Upper lobe of right lung (tissue), 1 donor: ENCODE data around the gene TMED1. TPM values are rescaled to one million over a fixed set of nuclear protein-coding genes. Genes with fewer than 3 reads are reported as not detected.
A peak's percentile ranks its signal among the peaks of the same experiment; 100 is the strongest.
"Not testable (repeated sequence)": the region's sequence is repeated elsewhere in the genome, so short reads cannot be mapped to it uniquely, and the experiment has no call there.

ENCODE experiments used
- ATAC-seq: fragments of 200-7000 bp; cut with Tn5 transposase; one replicate; pipeline ENCODE4 v1.9.1; 2020; ENCODE audit warnings: mild to moderate bottlenecking, moderate library complexity
- DNase-seq: peaks from one replicate; pipeline ENCODE4 v3.0.0-alpha.2; 2020
- H3K27ac ChIP-seq: fragments of 200-600 bp; one replicate; pipeline ENCODE4 v1.8.0; 2022
- H3K27me3 ChIP-seq: fragments of 200-600 bp; one replicate; pipeline ENCODE4 v1.8.0; 2022; ENCODE audit warnings: mild to moderate bottlenecking
- H3K36me3 ChIP-seq: fragments of 200-600 bp; one replicate; pipeline ENCODE4 v1.8.0; 2022
- H3K4me1 ChIP-seq: fragments of 200-600 bp; one replicate; pipeline ENCODE4 v1.8.0; 2022
- H3K4me3 ChIP-seq: fragments of 200-600 bp; one replicate; pipeline ENCODE4 v1.8.0; 2022; ENCODE audit warnings: mild to moderate bottlenecking
- H3K9me3 ChIP-seq: fragments of 200-600 bp; one replicate; pipeline ENCODE4 v1.8.0; 2022
- CTCF ChIP-seq: fragments of 200-600 bp; IDR thresholded peaks from one replicate; pipeline ENCODE4 v1.8.0; 2022; ENCODE audit warnings: antibody characterized with exemption
- intact Hi-C: fragments of 100-400 bp; cut with DNase I; formaldehyde crosslinking; loops from one replicate; pipeline ENCODE4 v1.11.0; 2022
- total RNA-seq: library from RNA; stranded (reverse); fragmentation: NEBNext Ultra II Directional; extraction: Animal tissue kit (Norgen Biotek cat#: 25700); gene quantifications from one replicate; pipeline ENCODE4 v1.2.1, GENCODE V29; 2021
- donor health status: DM: no; HTN: yes; CAD: no; lungs with severe emphysema.

Gene TMED1
- total RNA-seq, 1 donor from 2014 or later, result 25.3 TPM

GRCh38 chr19:10878253-10878652 is 42.2 kb upstream of the TMED1 start:
- peaks cover 19% of the 10 kb centered on the region for H3K4me1 ChIP-seq
- no peak for TF ChIP-seq CTCF

GRCh38 chr19:10877608-10878007 is 41.6 kb upstream of the TMED1 start:
- Histone ChIP-seq H3K27ac (peak overlapping the region; percentile 7), H3K4me1 (peaks cover 24% of the 10 kb centered on the region)
- intact Hi-C loops, ATAC-seq, H3K4me3 ChIP-seq, H3K36me3 ChIP-seq, H3K27me3 ChIP-seq, DNase-seq, H3K9me3 ChIP-seq: not testable (repeated sequence)

More at GRCh38 chr19:10878253-10878652, 42.2 kb upstream of the TMED1 start:
- Histone ChIP-seq H3K36me3 (no peaks in the 10 kb centered on the region), H3K27ac (no peak overlapping the region), H3K9me3 (no peaks in the 10 kb centered on the region), H3K4me3 (no peak overlapping the region), H3K27me3 (no peaks in the 10 kb centered on the region)
- DNase-seq (no peak), ATAC-seq (no peak)
- intact Hi-C loops, result no loop called here

DNA sequence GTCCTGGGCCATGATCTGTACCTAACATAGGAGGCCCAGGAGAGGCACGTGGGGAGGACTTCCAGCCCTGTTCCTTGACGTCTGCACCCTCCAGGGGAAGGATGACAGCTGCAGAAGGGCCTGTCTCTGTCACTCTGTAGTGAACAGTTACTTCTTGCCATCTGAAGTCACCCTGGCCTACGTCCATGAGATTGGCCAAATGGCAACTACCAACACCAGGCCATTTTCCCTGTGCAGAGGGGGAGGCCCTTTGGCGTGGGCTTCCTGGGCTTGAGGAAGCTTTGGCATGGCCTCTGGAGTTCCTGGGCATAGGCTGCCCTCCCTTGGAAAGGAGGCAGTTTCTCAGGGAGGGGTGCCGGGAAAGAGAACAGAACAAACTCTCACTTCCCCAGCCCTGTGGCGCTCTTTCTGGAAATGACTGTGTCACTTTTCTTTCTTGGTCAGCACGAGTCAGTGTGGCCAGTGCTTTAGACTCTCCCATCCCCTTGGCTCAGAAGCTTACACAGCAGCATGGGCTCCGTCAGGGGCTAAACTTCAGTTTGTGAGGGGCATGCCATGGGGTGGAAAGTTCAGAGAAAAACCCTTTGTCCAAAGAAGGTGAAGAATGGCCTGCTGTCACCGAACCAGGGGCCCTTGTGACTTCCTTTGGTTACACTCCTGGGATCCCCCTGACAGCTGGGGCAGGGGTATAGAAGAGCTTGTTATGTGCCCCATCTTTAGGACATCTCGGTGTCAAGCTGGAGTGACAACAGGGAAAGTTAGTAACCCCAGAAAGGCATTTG is 40.6 kb upstream of the TMED1 start:
- no peak overlapping the region for H3K4me3 ChIP-seq
- no peaks in the 10 kb centered on the region for H3K36me3 ChIP-seq
- H3K4me1 ChIP-seq, result peaks cover 27% of the 10 kb centered on the region
- no peak for TF ChIP-seq CTCF
- H3K27ac ChIP-seq, result peak overlapping the region; percentile 7
- H3K9me3 ChIP-seq, result no peaks in the 10 kb centered on the region
- DNase-seq (no peak), ATAC-seq (peak; percentile 46)
- no peaks in the 10 kb centered on the region for H3K27me3 ChIP-seq
- intact Hi-C loops, result no loop called here

DNA sequence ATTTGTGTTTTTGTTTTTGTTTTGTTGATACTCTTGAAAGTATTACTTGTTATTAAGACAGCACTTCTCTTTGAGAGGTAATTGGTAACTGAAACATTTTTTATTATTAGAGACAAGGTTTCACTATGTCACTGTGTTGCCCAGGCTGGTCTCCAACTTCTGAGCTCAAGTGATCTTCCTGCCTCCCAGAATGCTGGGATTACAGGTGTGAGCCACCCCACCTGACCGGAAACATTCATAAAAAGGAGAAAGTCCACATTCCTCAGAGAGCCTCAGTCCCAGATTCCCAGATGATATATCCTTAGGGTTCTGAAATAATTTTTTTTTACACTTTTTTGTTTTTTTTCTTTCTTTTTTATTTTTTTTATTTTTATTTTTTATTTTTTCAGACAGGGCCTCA is 38.0 kb upstream of the TMED1 start:
- no peaks in the 10 kb centered on the region for H3K36me3 ChIP-seq
- no peak overlapping the region for H3K4me3 ChIP-seq
- TF ChIP-seq CTCF, result no peak
- no peaks in the 10 kb centered on the region for H3K9me3 ChIP-seq
- no peak overlapping the region for H3K27ac ChIP-seq
- intact Hi-C loops, result no loop called here
- H3K27me3 ChIP-seq, result no peaks in the 10 kb centered on the region
- no peak for ATAC-seq
- H3K4me1 ChIP-seq, result peaks cover 27% of the 10 kb centered on the region
- no peak for DNase-seq

- no peaks in the 10 kb centered on the region for H3K27me3 ChIP-seq
- H3K36me3 ChIP-seq, result no peaks in the 10 kb centered on the region
- DNase-seq, result no peak
- no peak for TF ChIP-seq CTCF
- H3K9me3 ChIP-seq, result no peaks in the 10 kb centered on the region
- H3K27ac ChIP-seq, result peak overlapping the region; percentile 70
- ATAC-seq, result no peak
- intact Hi-C loops, result no loop called here
- peak overlapping the region; percentile 63 for H3K4me3 ChIP-seq
- peaks cover 24% of the 10 kb centered on the region for H3K4me1 ChIP-seq
Observed at GRCh38 chr19:10872546-10873107, 36.6 kb upstream of the TMED1 start.

DNA sequence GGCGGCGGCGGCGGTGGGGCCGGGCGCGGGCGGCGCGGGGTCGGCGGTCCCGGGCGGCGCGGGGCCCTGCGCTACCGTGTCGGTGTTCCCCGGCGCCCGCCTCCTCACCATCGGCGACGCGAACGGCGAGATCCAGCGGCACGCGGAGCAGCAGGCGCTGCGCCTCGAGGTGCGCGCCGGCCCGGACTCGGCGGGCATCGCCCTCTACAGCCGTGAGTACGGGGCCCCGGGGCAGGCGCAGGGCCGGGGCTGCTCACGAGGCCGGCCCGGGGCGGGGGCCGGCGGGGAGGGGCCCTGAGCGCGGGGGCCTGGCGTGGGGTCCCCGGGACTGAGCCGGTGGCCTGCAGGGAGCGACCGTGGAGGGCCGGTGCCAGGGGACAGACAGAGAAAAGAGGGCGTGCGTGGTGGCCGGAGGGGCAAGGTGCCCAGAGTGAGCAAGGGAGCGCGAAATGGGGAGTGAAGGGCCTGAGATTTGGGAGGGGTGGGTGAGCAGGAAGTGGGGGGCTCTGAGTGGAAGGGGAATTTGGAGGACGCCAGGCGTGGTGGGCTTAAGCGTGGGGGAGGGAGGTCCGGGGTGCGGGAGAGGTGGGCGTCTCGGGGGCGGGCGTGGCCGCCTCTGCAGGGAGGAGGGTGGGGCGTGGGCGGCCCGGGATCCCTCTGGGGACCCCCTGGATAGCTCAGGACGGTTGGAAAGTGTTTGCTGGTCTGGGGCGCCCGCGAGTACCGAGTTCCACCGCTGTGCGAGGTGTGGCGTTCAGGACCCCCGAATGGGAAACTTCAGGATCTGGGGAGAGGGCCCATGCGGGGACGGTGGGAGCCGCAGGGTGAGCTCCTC is 35.9 kb upstream of the TMED1 start:
- peak; percentile 19 for TF ChIP-seq CTCF
- intact Hi-C loops, result no loop called here
- Histone ChIP-seq H3K9me3 (no peaks in the 10 kb centered on the region), H3K36me3 (no peaks in the 10 kb centered on the region), H3K4me3 (peak overlapping the region; percentile 63), H3K4me1 (peaks cover 19% of the 10 kb centered on the region), H3K27ac (peak overlapping the region; percentile 70), H3K27me3 (no peaks in the 10 kb centered on the region)
- ATAC-seq (peak; percentile 0), DNase-seq (peak; percentile 81)
